Measurements from ENCODE around the gene BRAP. TPM values are rescaled to one million over a fixed set of nuclear protein-coding genes. Genes with fewer than 3 reads are reported as not detected.
A peak's percentile ranks its signal among the peaks of the same experiment; 100 is the strongest.

BRAP gene
- total RNA-seq, 4 donors from 2014 or later = 12.3 to 28.1 (median 17.7) TPM

GRCh38 chr12:111693818-111694217 is 8.1 kb upstream of the BRAP start:
- Histone ChIP-seq H3K4me1 (no peaks in the 10 kb centered on the region), H3K27me3 (no peaks in the 10 kb centered on the region), H3K9me3 (no peaks in the 10 kb centered on the region), H3K36me3 (peaks cover 0 to 57% (median 0%) of the 10 kb centered on the region in 3 donors), H3K4me3 (no peak overlapping the region), H3K27ac (no peak overlapping the region)
- TF ChIP-seq CTCF (IDR thresholded peaks at IDR 0.05) (no peak), POLR2A (IDR thresholded peaks at IDR 0.05) (no peak)
- no peak for DNase-seq

- Histone ChIP-seq H3K27ac (no peak overlapping the region), H3K27me3 (no peaks in the 10 kb centered on the region), H3K9me3 (no peaks in the 10 kb centered on the region), H3K4me3 (no peak overlapping the region), H3K36me3 (peaks cover 0 to 47% (median 0%) of the 10 kb centered on the region in 3 donors), H3K4me1 (no peaks in the 10 kb centered on the region)
- TF ChIP-seq POLR2A (IDR thresholded peaks at IDR 0.05) (no peak), CTCF (IDR thresholded peaks at IDR 0.05) (no peak)
- no peak for DNase-seq
These were observed 6.9 kb upstream of the BRAP start for GRCh38 chr12:111692575-111693210.

- DNase-seq = no peak
- no peak for TF ChIP-seq CTCF (IDR thresholded peaks at IDR 0.05)
- TF ChIP-seq POLR2A (IDR thresholded peaks at IDR 0.05) = no peak
- peaks cover 0 to 37% (median 0%) of the 10 kb centered on the region in 3 donors for H3K36me3 ChIP-seq
These were observed 5.5 kb upstream of the BRAP start for GRCh38 chr12:111691262-111691661.

GRCh38 chr12:111687952-111688351 is 2.2 kb upstream of the BRAP start:
- DNase-seq = no peak
- H3K36me3 ChIP-seq = peaks cover 0 to 6% (median 0%) of the 10 kb centered on the region in 3 donors
- H3K27ac ChIP-seq = no peak overlapping the region
- no peaks in the 10 kb centered on the region for H3K9me3 ChIP-seq
- no peaks in the 10 kb centered on the region for H3K27me3 ChIP-seq
- no peak overlapping the region for H3K4me3 ChIP-seq
- TF ChIP-seq CTCF (IDR thresholded peaks at IDR 0.05) = no peak
- TF ChIP-seq POLR2A (IDR thresholded peaks at IDR 0.05) = no peak
- peaks cover 3 to 26% (median 17%) of the 10 kb centered on the region in 4 donors for H3K4me1 ChIP-seq

More at GRCh38 chr12:111691262-111691661, 5.5 kb upstream of the BRAP start:
- H3K27ac ChIP-seq = no peak overlapping the region
- H3K4me1 ChIP-seq = peaks cover 0 to 7% (median 6%) of the 10 kb centered on the region in 4 donors
- H3K27me3 ChIP-seq = no peaks in the 10 kb centered on the region
- H3K9me3 ChIP-seq = no peaks in the 10 kb centered on the region
- no peak overlapping the region for H3K4me3 ChIP-seq

GRCh38 chr12:111687255-111687654 is 1.5 kb upstream of the BRAP start:
- peak overlapping the region in 1 of 4 donors; percentile 81 for H3K4me3 ChIP-seq
- H3K27me3 ChIP-seq = no peaks in the 10 kb centered on the region
- peaks cover 0 to 8% (median 0%) of the 10 kb centered on the region in 3 donors for H3K36me3 ChIP-seq
- H3K9me3 ChIP-seq = no peaks in the 10 kb centered on the region
- H3K27ac ChIP-seq = peak overlapping the region in 1 of 4 donors; percentile 86
- peaks cover 3 to 26% (median 17%) of the 10 kb centered on the region in 4 donors for H3K4me1 ChIP-seq
- DNase-seq = no peak
- TF ChIP-seq CTCF (IDR thresholded peaks at IDR 0.05) = peak in 2 of 6 experiments; percentile 5 to 18
- TF ChIP-seq POLR2A (IDR thresholded peaks at IDR 0.05) = no peak

Data from Peyer's patch (tissue), 4 donors.